Measurements from ENCODE around the gene PCP4L1.
"Not testable (repeated sequence)": the region's sequence is repeated elsewhere in the genome, so short reads cannot be mapped to it uniquely, and the experiment has no call there.

The PCP4L1 gene

DNA sequence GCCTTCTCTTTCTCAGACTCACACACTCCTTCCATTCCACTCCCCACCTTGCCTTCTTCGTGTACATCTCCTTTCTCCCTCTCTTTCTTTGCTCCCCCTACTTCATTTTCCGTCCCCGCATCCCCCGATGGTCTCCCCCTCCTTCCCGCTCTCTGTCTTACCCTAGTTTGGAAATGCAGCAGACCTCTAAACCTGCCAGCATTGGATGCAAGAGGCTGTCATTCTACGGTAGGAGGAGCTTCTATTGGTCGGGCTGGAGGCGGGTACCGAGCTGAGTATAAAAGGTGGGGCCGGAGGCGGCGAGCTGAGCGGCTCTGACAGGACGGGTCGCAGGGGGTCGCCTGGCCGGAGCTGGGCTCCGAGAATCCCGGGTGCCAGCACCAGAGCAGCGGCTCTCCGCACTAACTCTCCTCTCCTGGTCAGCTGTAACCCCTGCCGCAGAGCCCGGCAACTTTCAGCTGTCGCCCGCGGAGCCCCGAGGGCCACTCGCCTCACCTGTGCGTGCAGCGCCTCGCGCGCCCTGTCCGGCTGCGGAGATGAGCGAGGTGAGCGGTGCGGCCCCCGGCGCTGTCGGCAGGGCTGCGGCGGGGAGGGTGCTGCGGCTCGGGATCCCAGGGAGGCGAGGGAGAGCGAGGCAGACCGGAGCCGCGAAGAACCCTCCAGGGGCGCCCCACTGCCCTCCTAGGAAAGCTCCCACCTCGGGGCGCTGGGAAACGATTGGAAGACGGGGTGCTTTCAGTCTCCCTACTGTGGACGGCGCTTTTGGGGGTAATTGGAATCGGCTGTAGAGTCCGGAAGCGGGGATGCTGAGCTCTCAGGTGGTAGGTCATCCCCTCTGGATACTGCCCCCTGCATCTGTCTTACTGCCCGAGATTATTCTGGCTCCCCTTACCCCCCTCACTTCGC, at the start of gene PCP4L1:
Gene PCP4L1, plus strand, starts transcription at position 307 of the 906 bp plus-strand sequence. Its CDS starts 230 bp downstream, at position 537.
- DNase-seq (ENCODE audit: low read depth) = peak; percentile 13

GRCh38 chr1:161209790-161210409, 48.6 kb upstream of the PCP4L1 start:
- peak; percentile 51 for DNase-seq (ENCODE audit: low read depth)

DNA sequence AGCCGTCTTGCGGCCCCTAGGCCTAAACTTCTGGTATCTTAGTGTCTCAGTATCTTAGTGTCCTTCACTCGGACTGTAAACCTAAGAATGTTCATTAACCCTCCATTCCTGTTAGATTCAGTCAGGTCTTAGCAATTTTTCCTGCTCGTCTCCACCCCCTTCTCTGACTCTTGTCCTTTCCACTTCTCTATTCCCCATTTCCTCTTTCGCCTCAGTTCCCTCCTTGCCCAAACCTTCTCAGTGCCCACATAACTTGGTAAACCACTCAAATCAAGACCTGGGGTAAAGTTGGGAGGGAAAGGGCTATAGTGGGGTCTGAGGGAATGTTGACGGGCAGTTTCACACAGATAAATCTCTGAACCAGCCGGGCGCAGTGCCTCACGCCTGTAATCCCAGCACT, 44.2 kb upstream of the PCP4L1 start:
- DNase-seq (ENCODE audit: low read depth) = no peak

GRCh38 chr1:161215076-161215475, 43.5 kb upstream of the PCP4L1 start, which contains the start of gene FCER1G:
Gene FCER1G (plus strand): TSS chr1:161215295. CDS start chr1:161215322, 27 bp downstream.
- DNase-seq (ENCODE audit: low read depth) = no peak

- DNase-seq (ENCODE audit: low read depth) = peak; percentile 81
Observed at GRCh38 chr1:161216945-161217712, 41.4 kb upstream of the PCP4L1 start.

DNA sequence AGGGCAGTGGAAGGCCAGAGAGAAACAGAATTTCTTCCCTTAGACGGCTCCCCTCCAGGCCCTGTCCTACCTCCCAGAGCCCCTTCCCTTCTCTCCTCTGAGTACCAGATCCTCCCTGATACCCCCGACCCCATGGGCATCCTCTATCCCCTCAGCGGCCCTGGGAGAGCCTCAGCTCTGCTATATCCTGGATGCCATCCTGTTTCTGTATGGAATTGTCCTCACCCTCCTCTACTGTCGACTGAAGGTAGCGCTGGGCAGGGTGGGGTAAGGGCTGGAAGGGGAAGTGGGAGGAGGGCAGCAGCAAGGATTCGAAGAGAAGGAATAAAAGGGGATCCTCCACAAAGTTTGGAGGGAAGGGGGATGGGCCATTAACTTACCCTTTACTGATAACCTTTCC, 40.7 kb upstream of the PCP4L1 start:
- no peak for DNase-seq (ENCODE audit: low read depth)

DNA sequence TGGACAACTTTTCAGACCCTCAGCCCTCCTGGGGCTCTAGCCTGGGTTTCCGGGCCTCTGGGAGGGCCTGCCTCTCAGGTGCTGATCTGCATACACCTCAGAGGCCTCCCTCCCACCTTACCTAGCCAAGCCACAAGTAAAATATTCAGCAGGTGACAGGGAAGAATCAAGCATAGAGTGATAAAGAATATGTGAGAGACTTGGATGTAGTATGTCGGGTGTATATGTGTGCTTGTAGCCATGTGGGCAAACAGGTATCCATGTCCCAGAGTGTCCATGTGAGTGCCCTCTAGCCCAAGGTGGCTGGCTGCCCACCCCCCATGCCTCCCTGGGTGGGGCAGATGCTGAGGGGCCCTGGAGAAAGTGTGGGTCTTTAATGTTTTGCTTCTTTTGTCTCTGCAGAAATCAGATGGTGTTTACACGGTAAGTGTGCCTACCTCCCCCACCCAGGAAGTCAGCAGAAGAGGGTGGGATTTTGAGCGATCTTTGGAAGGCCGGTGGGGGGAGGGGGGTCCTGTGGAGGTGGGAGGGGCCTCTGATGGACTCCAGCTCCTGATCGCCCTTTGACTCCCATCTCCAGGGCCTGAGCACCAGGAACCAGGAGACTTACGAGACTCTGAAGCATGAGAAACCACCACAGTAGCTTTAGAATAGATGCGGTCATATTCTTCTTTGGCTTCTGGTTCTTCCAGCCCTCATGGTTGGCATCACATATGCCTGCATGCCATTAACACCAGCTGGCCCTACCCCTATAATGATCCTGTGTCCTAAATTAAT, 40.1 kb upstream of the PCP4L1 start:
- no peak for DNase-seq (ENCODE audit: low read depth)

DNA sequence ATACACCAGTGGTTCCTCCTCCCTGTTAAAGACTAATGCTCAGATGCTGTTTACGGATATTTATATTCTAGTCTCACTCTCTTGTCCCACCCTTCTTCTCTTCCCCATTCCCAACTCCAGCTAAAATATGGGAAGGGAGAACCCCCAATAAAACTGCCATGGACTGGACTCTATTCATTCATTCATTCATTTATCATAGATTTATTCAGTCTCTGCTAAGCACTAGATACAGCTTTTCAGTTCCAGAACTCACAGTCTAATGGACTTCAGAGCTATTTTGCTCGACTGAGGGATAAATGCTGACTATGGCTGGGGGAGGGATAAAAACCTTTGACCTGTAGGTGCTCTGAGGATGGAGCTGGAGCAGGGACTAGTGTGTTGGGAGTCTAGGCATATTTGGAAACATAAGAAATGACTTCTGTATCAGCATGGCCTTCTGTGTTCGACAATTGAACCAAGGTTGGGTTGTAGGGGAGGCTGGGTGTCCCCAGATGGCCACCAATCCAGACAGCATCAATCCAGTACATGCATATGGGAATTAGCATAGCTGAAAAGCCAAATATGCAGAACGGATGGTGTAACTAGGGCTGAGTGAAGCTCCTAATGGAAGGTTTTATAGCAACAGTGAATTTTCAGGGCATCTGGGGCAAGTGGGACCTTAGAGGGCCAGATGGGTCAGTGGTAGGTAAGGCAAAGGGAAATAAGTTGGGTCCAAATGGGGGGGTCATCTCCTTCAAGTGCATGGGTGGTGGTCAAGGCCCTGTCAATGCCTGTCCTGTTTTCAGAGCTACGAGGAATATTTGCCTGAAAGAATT, 39.3 kb upstream of the PCP4L1 start:
- DNase-seq (ENCODE audit: low read depth) = no peak

DNA sequence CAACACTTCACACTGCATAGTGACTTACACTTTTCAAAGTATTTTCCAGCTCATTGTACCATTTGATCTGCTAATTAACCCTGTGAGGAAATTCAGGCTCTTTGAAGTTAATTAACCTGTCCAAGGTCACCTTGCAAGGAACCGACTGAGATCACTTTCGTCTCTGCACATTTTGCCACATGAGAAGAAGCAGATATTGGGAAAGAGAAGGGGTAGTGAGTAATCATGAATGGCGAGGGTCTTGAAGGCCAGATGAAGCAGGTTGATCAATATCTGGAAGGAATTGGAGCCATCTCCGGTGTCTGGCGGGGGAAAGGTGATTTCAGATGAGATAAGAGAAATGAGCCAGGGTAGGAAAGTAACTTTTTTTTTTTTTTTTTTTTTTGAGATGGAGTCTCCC, 38.5 kb upstream of the PCP4L1 start:
- DNase-seq (ENCODE audit: low read depth) = no peak

DNA sequence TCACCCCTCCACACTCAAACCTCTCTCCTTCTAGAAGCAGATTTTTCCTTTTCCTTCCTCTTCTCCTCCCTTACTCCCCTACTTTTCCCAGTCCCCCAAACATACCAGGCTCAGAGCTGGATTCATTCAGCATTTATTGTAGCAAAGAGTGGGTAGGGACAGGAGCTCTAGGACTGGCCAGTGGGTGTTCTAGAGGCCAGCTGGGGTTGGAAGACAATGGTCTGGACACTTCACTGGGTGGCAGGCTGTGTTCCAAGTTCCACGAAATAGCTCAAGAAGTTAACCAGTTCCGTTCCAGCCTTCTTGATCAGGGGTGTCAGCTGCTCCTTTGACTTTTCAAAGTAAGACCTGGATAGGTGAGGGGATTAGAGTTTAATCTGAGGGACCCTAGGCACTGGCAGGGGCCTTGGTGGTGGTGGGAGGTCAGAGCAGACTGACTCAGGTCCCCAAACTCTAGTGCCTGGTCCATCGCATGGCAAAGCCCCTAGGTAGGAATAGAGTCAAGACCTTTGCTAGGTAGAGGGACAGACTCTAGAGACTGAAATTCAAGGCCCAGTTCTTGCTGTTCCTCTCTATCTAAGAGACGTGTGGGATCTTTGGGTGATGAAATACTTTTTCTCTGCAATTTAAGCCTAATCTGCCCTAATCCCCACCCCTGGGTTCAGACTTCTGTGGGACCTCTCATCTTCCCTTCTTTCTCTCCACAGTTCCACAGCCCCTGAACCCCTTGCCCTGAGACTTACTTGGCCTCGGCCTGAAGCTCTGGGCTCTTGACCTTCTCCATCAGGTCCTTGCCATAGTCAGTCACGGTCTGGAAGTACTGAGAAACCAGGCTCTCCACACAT, 36.1 kb upstream of the PCP4L1 start:
- DNase-seq (ENCODE audit: low read depth) = no peak

DNA sequence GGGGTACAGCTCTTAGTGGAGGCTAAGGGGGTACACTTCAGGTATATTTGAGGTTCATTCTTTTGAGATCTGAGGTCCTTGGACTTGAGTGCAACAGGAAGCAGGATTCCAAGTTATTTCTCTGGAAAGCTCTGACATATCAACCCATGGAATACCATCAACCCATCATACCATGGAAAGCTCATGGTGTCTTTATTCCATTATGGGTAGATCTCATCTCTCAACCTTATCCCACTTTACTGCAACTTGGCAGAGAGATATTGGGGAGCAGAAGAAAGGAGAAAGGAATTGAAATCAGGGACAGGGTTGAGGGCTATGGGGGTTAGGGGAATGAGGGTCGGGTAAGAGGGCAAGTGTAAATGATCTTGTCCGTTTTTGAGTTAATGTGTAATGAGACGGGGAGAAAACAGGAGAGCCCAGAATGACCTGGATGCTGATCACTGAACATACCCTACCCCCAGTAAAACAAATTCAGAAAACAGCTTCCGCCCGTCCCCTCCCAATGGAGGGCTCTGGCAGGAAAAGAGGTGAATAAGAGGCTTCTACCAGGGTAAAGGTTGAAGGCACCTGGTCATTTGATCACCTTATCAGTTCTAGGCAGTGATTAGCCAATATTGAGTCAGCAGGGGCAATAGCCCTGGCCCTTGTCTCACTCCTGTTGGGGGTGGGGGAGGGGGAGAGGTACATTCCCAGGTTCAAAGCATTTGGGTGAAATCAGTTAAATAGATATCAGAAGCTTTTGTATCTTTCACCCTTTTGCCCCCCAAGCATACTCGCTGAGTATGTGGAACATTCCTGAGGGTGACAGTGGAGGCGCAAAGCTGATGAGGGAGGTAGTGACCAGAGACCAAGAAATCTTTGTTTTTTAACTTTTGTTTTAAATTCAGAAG, 34.5 kb upstream of the PCP4L1 start:
- DNase-seq (ENCODE audit: low read depth) = no peak

DNA sequence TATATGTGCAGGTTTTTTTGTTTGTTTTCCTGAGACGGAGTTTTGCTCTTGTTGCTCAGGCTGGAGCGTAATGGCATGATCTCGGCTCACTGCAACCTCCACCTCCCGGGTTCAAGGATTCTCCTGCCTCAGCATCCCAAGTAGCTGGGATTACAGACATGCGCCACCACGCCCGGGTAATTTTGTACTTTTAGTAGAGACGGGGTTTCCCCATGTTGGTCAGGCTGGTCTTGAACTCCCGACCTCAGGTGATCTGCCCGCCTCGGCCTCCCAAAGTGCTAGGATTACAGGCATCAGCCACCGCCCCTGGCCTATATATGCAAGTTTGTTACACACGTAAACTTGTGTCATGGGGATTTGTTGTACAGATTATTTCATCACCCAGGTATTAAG, 33.9 kb upstream of the PCP4L1 start:
- not testable (repeated sequence) for DNase-seq (ENCODE audit: low read depth)

DNA sequence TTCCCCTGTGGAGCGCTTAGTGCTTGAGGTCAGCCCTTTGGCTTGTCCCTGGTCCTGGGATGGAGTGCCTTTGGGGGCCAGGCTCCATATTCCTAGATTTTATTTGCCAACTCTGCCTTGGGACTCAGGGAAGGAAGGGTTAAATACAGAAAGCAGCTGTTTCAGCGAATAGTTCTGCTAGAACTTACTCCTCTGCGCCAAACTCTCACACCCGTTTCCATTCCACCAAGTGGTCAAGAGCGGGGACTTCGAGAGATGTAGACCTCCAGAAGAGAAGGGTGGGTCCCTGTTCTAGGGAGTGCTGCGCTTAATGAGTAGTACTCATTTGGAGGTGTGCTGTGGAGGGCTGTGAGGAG, 33.4 kb upstream of the PCP4L1 start:
- no peak for DNase-seq (ENCODE audit: low read depth)

DNA sequence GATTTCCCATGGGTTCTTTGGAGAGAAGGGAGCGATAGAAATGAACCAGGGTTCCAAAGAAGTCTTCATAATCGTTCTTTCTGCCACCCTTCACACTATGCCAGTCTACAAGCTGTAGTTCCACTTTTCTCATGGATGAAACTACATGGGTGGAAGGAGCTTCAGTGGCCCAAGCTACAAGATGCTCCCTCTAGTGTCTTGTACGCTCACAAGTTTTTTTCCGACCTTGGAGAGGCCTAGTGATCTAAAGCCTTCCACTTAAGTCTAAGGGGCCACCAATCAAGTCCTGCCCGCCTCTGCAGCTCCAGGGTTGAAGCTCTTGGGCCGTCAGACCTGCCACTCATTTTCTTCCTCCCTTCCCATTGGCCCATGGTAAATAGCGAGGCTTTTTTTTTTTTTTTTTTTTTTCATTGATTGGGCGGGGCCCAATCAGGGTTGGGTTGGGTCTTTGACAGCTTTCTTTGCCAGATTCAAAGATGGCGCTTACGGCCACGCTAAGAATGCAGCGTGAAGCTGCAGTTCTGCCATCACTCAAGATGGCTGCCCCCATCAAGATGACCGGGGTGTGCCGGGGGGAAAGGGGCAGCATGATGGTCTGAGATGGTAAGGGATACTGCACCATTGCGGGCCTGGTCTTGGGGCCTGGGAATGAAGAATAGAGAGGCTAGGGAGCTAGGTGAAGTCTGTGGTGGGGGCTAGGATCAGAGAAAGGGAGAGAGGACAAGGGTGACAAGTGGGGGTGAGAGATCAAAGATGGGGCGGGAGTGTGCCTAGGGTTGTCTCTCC, 32.8 kb upstream of the PCP4L1 start, which contains the start of gene TOMM40L:
Gene TOMM40L, plus strand, starts transcription at position 527 of the 786 bp plus-strand sequence. CDS start 430 bp downstream, outside the sequence.
- DNase-seq (ENCODE audit: low read depth) = peak; percentile 100

DNA sequence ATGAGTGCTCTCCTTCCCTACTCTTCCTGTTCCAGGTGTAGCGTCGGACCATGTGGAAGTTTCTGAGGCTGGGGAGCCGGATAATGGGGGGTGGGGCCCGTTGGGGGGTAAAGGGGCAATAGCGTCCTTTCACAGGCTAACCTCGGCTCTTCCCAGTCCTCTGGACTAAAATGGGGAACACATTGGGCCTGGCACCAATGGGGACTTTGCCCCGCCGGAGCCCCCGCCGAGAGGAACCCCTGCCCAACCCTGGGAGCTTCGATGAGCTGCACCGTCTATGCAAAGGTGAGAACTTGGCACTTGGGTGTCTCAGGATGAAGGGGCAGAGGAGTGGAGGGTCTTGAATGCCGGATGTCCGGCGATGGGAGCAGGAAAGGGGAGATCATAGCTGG, 32.2 kb upstream of the PCP4L1 start:
- no peak for DNase-seq (ENCODE audit: low read depth)

DNA sequence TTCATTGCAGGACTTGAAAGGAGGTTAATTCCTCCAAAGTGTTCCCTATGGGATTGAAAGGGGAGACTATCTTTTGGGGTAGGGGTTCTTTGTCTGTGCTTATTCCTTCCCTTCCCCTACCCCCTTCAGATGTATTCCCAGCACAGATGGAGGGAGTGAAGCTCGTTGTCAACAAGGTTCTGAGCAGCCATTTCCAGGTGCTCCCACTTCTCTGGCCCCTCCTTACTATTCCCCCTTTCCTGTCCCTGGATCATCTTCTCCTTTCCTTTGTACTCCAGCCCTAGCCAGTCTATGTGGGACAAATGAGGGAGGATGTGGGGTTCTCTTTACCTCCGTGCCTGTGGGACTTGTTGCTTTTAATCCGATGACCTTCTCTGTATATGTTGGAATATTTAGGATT, 31.8 kb upstream of the PCP4L1 start:
- no peak for DNase-seq (ENCODE audit: low read depth)

DNA sequence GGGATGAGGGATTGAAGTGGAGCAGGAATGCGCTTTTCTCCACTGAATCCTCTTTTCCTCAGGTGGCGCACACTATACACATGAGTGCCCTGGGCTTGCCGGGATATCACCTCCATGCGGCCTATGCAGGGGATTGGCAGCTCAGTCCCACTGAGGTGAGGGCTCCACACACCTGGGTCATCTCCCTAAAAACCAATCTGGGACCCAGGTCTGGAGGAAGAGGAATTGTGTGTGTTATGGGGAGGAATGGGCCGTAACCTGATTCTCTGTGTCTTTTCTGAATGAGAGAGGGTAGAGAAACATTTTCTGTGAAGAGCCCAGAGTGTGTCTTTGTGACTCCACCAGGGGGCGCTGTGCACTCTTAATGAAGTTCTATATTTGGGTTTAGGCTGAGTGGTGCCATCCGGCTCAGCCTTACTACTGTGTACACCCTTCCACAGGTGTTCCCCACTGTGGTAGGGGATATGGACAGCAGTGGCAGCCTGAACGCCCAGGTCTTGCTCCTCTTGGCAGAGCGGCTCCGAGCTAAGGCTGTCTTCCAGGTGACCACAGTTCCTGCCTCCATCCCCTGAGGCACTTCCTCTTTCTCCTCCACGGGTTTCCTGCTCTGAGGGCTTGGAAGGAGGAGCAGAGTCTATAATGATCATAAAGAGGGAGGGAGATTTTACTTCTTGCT, 31.2 kb upstream of the PCP4L1 start:
- DNase-seq (ENCODE audit: low read depth) = peak; percentile 48
